Transverse colon (tissue), 4 donors: ENCODE data around the gene ADCY2. TPM values are rescaled to one million over a fixed set of nuclear protein-coding genes. Genes with fewer than 3 reads are reported as not detected.

Source experiments
- DNase-seq: peaks from one replicate; pipeline ENCODE4 v3.0.0-alpha.2; 2019
- H3K27ac ChIP-seq, 4 donors: fragments of 200-600 bp; sonication (generic); 2 replicates each; pipeline ENCODE4 v1.5.1; 2016 to 2018; ENCODE audit warnings: inconsistent platforms in 4 of 4
- H3K27me3 ChIP-seq: fragments of 200-600 bp; sonication (generic); 2 replicates; pipeline ENCODE4 v1.5.1; 2017; ENCODE audit warnings: inconsistent platforms
- H3K36me3 ChIP-seq, 4 donors: fragments of 200-600 bp; sonication (generic); 2 replicates each; pipeline ENCODE4 v1.5.1; 2017 to 2019; ENCODE audit warnings: inconsistent platforms in 4 of 4
- H3K4me1 ChIP-seq, 4 donors: fragments of 200-600 bp; sonication (generic); 2 replicates each; pipeline ENCODE4 v1.5.1; 2017 to 2020; ENCODE audit warnings: inconsistent platforms in 4 of 4
- H3K4me3 ChIP-seq, 4 donors: fragments of 200-600 bp; sonication (generic); 1 replicate in 1 of 4; 2 replicates in 3 of 4; pipeline versions ENCODE4 v1.5.1 to v1.6.1; 2017 to 2019; ENCODE audit warnings: inconsistent platforms in 4 of 4
- H3K9me3 ChIP-seq, 2 donors: fragments of 200-600 bp; sonication (generic); 2 replicates each; pipeline ENCODE4 v1.5.1; 2017 to 2019; ENCODE audit warnings: inconsistent platforms in 2 of 2
- CTCF ChIP-seq, 5 experiments: fragments of 200-600 bp in 3 of 5; fragments of 450-650 bp in 2 of 5; sonication (generic) in 3 of 5; IDR thresholded peaks; 1 replicate in 2 of 5; 2 replicates in 3 of 5; pipeline ENCODE4 v1.5.1; 2016 to 2017; ENCODE audit warnings: antibody characterized with exemption in 5 of 5, inconsistent platforms in 3 of 5, mild to moderate bottlenecking in 2 of 5, moderate library complexity in 1 of 5
- EP300 ChIP-seq: sonication (generic); formaldehyde crosslinking; IDR thresholded peaks from one replicate; pipeline ENCODE4 v1.6.1; 2017; ENCODE audit warnings: antibody characterized with exemption, low read depth
- POLR2A ChIP-seq: fragments of 450-650 bp; IDR thresholded peaks from one replicate; pipeline ENCODE4 v1.6.1; 2016; ENCODE audit warnings: antibody characterized with exemption, mild to moderate bottlenecking, moderate library complexity
- POLR2AphosphoS5 ChIP-seq, 3 donors: sonication (generic); formaldehyde crosslinking; IDR thresholded peaks; one replicate each; pipeline ENCODE4 v1.6.1; 2016; ENCODE audit warnings: antibody characterized with exemption in 3 of 3
- WGBS, 2 donors: methylation state at CpG; one replicate each; pipeline ENCODE4 v1.1.5; 2018; ENCODE audit warnings: low coverage in 1 of 2; 5-methylcytosine and 5-hydroxymethylcytosine counted together
- in situ Hi-C, 4 donors: fragments of 200-750 bp; cut with MboI; loops; one replicate each; pipeline versions ENCODE4 v1.15.0 to v1.15.1; 2017; ENCODE audit warnings: low sequenced_read_pairs in 3 of 4, low pct_ligation_motif_present in 1 of 4, low pct_unique_long_range_greater_than_20kb in 1 of 4
- intact Hi-C: fragments of 100-400 bp; cut with DNase I; formaldehyde crosslinking; loops from one replicate; pipeline ENCODE4 v1.15.1; 2023; ENCODE audit warnings: low total_unique reads
- total RNA-seq, 4 donors: library from RNA; depleted of rRNA; stranded (reverse); fragments of >200 nt; gene quantifications; one replicate each; pipeline ENCODE4 v1.1.0, GENCODE V29; 2016

Gene ADCY2
- total RNA-seq, 4 donors from 2014 or later: 1.4 to 4.5 (median 3.1) TPM

- in situ Hi-C loops: no loop called here
- H3K9me3 ChIP-seq: no peaks in the 10 kb centered on the region
- H3K4me1 ChIP-seq: no peaks in the 10 kb centered on the region
- H3K27ac ChIP-seq: no peak overlapping the region
- no peaks in the 10 kb centered on the region for H3K27me3 ChIP-seq
- no peak for TF ChIP-seq POLR2AphosphoS5 (IDR thresholded peaks at IDR 0.05)
- TF ChIP-seq POLR2A: no peak
- TF ChIP-seq EP300: no peak
- no peak for TF ChIP-seq CTCF (IDR thresholded peaks at IDR 0.05)
- peak; percentile 11 for DNase-seq
- WGBS, 2 donors: 40 to 60% methylated on average over 1 to 10 of the region's 10 CpGs
- H3K4me3 ChIP-seq: no peak overlapping the region
- intact Hi-C loops: no loop called here
- no peaks in the 10 kb centered on the region for H3K36me3 ChIP-seq
Observed at GRCh38 chr5:7828269-7828668, 432.3 kb downstream of the ADCY2 start.

GRCh38 chr5:7834982-7835381 lies 439.0 kb downstream of the ADCY2 start:
- WGBS, 2 donors: 84 to 91% methylated on average over 4 of the region's 4 CpGs
- H3K27ac ChIP-seq: no peak overlapping the region
- no peaks in the 10 kb centered on the region for H3K36me3 ChIP-seq
- intact Hi-C loops: no loop called here
- in situ Hi-C loops: no loop called here
- H3K9me3 ChIP-seq: no peaks in the 10 kb centered on the region
- H3K4me1 ChIP-seq: no peaks in the 10 kb centered on the region
- no peaks in the 10 kb centered on the region for H3K27me3 ChIP-seq
- DNase-seq: no peak
- no peak overlapping the region for H3K4me3 ChIP-seq
- no peak for TF ChIP-seq EP300
- no peak for TF ChIP-seq POLR2AphosphoS5 (IDR thresholded peaks at IDR 0.05)
- no peak for TF ChIP-seq CTCF (IDR thresholded peaks at IDR 0.05)
- no peak for TF ChIP-seq POLR2A

- no peaks in the 10 kb centered on the region for H3K4me1 ChIP-seq
- H3K4me3 ChIP-seq: no peak overlapping the region
- TF ChIP-seq EP300 (no peak), POLR2A (no peak), CTCF (IDR thresholded peaks at IDR 0.05) (no peak), POLR2AphosphoS5 (IDR thresholded peaks at IDR 0.05) (no peak)
- 68 to 71% methylated on average over 3 of the region's 3 CpGs for WGBS, 2 donors
- no peak for DNase-seq
- H3K9me3 ChIP-seq: no peaks in the 10 kb centered on the region
- in situ Hi-C loops: no loop called here
- H3K36me3 ChIP-seq: no peaks in the 10 kb centered on the region
- no peak overlapping the region for H3K27ac ChIP-seq
- intact Hi-C loops: no loop called here
- no peaks in the 10 kb centered on the region for H3K27me3 ChIP-seq
Observed at GRCh38 chr5:7837403-7837802, 441.5 kb downstream of the ADCY2 start.

GRCh38 chr5:7842531-7842930 lies 446.6 kb downstream of the ADCY2 start:
- Histone ChIP-seq H3K4me3 (no peak overlapping the region), H3K27me3 (no peaks in the 10 kb centered on the region), H3K36me3 (no peaks in the 10 kb centered on the region), H3K27ac (no peak overlapping the region), H3K4me1 (no peaks in the 10 kb centered on the region), H3K9me3 (no peaks in the 10 kb centered on the region)
- in situ Hi-C loops (no loop called here), intact Hi-C loops (no loop called here)
- DNase-seq: no peak
- TF ChIP-seq POLR2A (no peak), POLR2AphosphoS5 (IDR thresholded peaks at IDR 0.05) (no peak), CTCF (IDR thresholded peaks at IDR 0.05) (no peak), EP300 (no peak)
- WGBS, 2 donors: 49 to 53% methylated on average over 2 of the region's 2 CpGs
